Stimulated activated CD8-positive, alpha-beta memory T cell treated with anti-CD3 and anti-CD28 coated beads, Interleukin-2, amount 100 ng/mL, for 48 hours (primary cell): ENCODE measurements around the gene EFTUD2.
"Not testable (repeated sequence)": the region's sequence is repeated elsewhere in the genome, so short reads cannot be mapped to it uniquely, and the experiment has no call there.

ENCODE experiments used
- DNase-seq, 2 donors: peaks; one replicate each; pipeline ENCODE4 v3.0.0-alpha.2; 2020; ENCODE audit warnings: low read depth in 2 of 2

The EFTUD2 gene

GRCh38 chr17:44848961-44849489 lies 50.2 kb downstream of the EFTUD2 start:
- no peak for DNase-seq

DNA sequence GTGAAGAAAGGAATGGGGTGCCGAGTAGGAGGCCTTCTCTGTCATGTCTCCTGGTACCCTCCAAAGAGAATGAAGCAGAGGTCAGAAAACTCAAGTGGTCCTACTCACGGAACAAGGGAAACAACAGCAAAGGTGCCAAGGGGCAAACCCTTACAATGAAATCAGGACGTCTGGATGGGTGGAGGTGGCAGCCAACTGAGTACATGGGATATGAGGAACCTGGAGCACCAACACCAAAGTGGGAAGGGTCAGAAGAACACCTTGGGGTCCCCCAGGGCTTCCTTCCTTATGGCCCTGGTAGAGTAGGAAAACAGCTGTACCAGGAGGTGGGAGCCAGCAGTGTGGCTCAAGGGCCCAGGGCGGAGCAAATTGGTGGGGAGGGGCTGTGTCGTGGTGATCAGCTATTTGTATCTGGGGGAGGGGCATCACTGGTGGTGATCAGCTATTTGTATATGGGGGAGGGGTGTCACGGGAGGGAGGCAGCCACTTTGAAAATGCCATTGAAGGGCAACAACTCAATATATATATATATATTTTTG lies 50.9 kb downstream of the EFTUD2 start:
- no peak for DNase-seq

DNA sequence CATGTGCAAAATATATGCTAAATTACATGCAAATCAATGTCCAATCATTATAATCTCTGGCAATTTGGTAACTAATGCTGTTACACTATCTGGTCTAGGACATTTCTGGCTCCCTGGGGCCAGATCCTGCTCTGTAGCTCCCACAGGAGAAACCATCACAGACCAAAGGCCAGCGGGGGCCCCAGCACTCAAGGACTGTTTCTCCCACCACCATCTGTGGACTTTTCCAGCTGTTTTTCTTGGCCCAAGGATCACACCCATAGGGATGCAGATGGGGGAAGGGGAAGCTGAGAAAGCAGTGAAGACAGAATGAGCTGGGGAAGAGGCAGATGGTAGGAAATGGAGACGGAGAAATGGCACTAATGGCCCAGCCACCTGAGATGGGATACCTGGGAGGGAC lies 51.7 kb downstream of the EFTUD2 start, which contains the start of gene HIGD1B:
HIGD1B (plus strand) TSS at position 298 of the 400 bp plus-strand sequence. CDS start 270 bp downstream, outside the sequence.
- no peak for DNase-seq

DNA sequence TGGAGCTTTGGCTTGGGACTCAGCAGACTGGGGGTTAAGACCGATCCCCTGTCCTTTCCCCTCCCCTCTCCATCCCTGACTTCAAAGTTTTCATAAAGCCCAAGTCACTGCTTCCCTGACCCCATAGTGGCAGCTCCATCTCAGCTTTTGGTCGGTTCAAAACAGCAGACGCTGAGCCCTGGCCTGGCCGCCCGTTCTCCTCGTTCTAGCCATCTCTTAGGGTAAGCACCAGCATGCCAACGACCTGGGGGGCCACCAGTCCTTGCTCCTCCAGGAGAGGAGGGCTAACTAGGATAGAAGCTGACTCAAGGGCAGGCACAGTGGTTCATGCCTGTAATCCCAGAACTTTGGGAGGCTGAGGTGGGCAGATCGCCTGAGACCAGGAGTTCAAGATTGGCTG lies 53.0 kb downstream of the EFTUD2 start:
- no peak for DNase-seq

GRCh38 chr17:44844390-44844830 lies 54.8 kb downstream of the EFTUD2 start:
- no peak for DNase-seq

GRCh38 chr17:44842748-44843147 lies 56.5 kb downstream of the EFTUD2 start:
- no peak for DNase-seq

DNA sequence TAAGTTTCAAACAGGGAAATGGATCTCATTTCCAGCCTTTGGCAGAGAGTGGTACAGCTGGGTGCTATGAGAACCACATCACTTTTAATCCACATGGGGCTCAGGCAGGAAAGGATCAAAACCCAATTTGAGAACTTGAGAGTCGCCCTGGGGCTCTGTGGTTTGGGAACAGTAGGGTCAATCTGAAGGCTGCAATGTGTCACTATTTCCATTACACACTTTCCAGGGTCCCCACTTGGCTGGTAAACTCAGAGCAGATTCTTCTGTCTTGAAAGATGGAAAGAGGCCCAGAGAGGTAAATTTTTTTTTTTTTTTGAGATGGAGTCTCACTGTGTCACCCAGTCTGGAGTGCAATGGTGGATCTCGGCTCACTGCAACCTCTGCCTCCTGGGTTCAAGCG lies 58.3 kb downstream of the EFTUD2 start:
- no peak for DNase-seq

DNA sequence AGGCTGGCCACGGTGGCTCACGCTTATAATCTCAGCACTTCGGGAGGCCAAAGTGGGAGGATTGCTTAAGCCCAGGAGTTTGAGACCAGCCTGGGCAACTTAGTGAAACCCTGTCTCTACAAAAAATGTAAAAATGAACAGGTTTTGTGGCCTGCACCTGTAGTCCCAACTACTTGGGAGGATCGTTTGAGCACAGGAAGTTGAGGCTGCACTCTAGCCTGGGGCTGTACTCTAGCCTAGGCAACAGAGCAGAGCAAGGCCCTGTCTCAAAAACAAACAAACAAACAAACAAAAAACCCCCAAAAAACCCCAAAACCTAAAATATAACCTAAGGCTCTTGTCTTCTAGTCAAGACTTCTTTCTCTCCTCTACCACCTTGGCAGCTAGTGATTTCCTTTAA lies 59.0 kb downstream of the EFTUD2 start:
- DNase-seq = no peak

- DNase-seq = no peak
Observed at GRCh38 chr17:44837196-44837595, 62.0 kb downstream of the EFTUD2 start.

DNA sequence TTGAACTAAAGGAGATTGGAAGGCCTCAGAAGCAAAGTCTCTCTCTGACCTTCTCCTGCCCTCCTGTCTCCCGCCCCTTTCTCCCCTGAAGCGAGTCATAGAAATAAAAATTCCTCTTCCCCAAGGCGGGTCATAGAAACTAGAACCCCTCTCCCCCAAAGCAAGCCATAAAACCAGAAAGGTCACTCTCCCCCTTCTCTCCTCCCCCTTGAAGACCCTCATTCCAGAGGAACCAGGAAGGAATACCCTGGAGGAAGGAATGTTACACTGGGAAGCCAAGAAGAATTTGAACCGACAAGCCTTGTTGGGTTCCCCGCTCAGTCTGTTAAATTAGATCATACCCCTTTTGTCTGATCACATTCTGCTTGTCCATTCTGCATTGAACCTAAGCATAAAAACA lies 66.4 kb downstream of the EFTUD2 start:
- DNase-seq = no peak

GRCh38 chr17:44831371-44831770 lies 67.9 kb downstream of the EFTUD2 start:
- no peak for DNase-seq

DNA sequence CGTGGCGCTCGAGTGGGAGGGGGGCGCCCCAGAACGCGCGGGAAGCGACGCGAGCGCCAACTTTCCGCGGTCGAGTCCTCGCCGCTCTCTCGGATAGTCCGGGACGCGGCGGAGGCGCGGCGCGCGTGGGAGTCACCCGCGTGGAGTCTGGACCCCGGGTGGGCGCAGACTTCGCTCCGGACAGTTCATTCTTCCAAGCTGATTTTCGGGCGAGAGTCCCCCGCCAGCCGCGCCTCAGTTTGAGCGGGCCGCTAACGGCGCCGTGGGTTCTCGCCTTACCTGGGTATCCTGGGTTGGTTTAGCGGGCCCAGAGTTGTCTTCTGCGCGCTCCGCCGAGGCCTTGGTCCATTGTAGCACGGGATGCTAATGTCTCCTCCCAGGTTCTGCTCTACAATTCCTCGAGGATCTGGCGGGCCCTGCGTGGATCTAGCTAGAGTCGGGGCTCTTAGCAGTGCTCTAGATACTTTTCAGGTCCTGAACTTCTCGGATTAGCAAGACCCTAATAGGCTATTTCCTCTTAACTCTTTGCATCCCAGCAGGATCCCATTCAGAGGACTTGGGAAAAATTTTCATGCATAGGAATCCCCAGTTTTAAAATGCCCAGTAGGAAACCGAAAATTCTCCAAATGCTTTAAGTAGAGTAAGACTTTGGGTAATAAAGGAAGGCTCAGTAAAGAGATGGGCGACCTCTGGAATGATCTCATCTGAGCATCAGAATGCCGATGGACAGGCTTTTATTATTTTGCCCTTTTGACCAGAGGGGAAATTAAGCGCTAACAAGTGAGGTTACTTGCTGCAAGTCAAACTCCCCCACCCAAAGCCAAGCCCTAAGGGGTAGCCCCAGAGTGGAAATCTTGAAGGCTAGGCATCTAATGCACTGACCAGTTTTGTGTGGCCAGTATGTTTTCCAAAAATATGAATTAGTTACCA lies 68.6 kb downstream of the EFTUD2 start:
- peak in 1 of 2 donors; percentile 1 for DNase-seq

DNA sequence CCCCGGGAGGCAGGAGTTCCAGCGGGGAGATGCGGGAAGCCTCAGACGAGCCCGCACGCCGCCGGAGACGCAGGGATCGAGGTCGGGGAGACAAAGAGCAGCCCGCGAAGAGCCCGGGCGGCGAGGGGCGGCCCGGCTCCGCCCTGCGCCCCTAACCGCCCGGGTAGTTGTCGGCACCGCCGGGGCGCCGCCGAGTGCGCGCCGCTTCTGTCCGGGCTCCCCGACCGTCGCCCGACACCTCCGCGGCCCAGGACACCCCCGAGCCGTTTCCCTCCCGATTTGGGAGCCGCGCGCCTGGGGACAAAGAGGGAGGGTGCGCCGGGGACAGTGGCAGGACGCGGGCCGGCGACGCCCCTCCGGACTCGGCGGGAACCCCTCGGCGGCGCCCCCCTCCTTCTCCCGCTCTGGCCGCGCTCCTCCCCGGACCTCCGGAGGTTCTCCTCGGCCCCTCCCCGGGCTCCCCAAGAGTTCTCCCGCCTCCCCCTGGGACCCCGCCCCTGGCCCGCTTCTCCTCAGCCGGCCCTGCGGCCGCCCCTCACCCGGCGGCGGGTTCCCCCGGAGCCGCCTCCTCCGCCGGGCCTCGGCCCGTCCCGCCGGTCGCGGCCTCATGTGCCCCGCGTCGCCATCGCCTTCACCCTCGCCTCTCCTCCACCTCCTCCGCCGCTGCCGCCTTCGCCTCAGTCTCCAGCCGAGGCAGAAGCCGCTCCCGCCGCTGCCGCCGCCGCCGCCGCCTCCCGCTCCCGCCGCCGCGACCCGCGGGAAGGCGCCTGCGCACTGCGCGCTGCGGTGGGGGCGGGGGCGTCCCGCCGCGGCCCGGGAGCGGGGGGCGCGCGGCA lies 69.5 kb downstream of the EFTUD2 start, which contains the start of gene GJC1:
GJC1 (minus strand) TSS at position 765 of the 836 bp plus-strand sequence. CDS start 24,470 bp downstream, outside the sequence.
- peak in 1 of 2 donors; percentile 1 for DNase-seq

DNA sequence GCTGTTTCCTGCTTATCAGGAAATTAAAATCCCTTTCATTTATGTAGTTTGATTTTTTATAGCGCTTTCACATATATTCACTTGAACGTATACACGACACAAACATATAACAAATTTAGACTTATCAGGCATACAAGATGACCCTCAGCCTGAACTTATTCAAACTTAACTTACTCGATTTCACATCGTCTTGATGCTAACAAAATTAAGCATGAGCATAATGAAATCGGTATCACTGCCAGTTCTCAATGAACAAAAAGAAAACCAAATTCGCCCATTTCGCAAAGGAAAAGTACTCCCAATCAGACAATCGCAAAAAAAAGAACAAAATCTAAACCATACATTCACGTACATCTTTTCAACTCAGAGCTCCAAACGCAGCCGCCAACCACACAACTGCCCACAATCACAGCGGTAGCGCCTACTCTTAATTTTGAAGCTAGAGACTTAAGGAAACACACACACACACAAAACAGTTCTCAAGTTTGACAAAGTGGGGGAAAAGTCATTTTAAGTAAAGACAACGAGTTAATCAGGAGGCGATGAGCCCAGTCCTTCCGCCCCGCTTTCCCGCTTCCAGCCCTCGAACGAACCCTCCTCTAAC lies 70.2 kb downstream of the EFTUD2 start:
- DNase-seq = no peak

- no peak for DNase-seq
Observed at GRCh38 chr17:44827863-44828262, 71.4 kb downstream of the EFTUD2 start.

GRCh38 chr17:44826123-44826790 lies 73.0 kb downstream of the EFTUD2 start:
- DNase-seq = no peak

DNA sequence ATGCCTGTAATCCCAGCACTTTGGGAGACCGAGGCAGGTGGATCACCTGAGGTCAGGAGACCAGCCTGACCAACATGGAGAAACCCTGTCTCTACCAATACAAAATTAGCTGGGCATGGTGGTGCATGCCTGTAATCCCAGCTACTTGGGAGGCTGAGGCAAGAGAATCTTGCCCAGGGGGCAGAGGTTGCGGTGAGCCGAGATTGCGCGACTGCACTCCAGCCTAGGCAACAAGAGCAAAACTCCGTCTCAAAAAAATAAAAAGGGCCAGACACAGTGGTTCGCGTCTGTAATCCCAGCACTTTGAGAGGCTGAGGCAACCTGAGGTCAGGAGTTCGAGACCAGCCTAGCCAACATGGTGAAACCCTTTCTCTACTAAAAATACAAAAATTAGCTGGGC lies 74.0 kb downstream of the EFTUD2 start:
- not testable (repeated sequence) for DNase-seq

GRCh38 chr17:44820631-44821212 lies 78.5 kb downstream of the EFTUD2 start:
- no peak for DNase-seq

- DNase-seq = not testable (repeated sequence)
Observed at GRCh38 chr17:44818508-44818907, 80.7 kb downstream of the EFTUD2 start.

- no peak for DNase-seq
Observed at GRCh38 chr17:44812263-44812662, 87.0 kb downstream of the EFTUD2 start.
